Hepatocyte (in vitro differentiated cells): ENCODE data around the gene SLC1A3. TPM values are rescaled to one million over a fixed set of nuclear protein-coding genes. Genes with fewer than 3 reads are reported as not detected.

Source experiments
- DNase-seq: peaks from one replicate; pipeline ENCODE4 v3.0.0-alpha.2; 2016; ENCODE audit warnings: low spot score
- H2AFZ ChIP-seq: fragments of 200-600 bp; sonication (generic); 2 replicates; pipeline ENCODE4 v1.6.0; 2016; ENCODE audit warnings: antibody characterized with exemption, mild to moderate bottlenecking
- H3K27ac ChIP-seq: fragments of 200-600 bp; sonication (generic); 2 replicates; pipeline ENCODE4 v1.5.1; 2016; ENCODE audit warnings: mild to moderate bottlenecking
- H3K27me3 ChIP-seq: fragments of 200-600 bp; sonication (generic); 2 replicates; pipeline ENCODE4 v1.6.1; 2016
- H3K36me3 ChIP-seq: fragments of 200-600 bp; sonication (generic); replicated peaks from 2 replicates; pipeline ENCODE4 v1.5.1; 2016; ENCODE audit warnings: low read depth; ENCODE audit not compliant: insufficient read depth
- H3K4me1 ChIP-seq: fragments of 200-600 bp; sonication (generic); 2 replicates; pipeline ENCODE4 v1.5.1; 2016; ENCODE audit warnings: mild to moderate bottlenecking, moderate library complexity; ENCODE audit not compliant: insufficient read depth
- H3K4me2 ChIP-seq: fragments of 200-600 bp; sonication (generic); 2 replicates; pipeline ENCODE4 v1.6.0; 2016
- H3K4me3 ChIP-seq: fragments of 200-600 bp; sonication (generic); 2 replicates; pipeline ENCODE4 v1.5.1; 2016; ENCODE audit warnings: mild to moderate bottlenecking
- H3K79me2 ChIP-seq: fragments of 200-600 bp; sonication (generic); 2 replicates; pipeline ENCODE4 v1.6.0; 2017; ENCODE audit warnings: mild to moderate bottlenecking
- H3K9me2 ChIP-seq: fragments of 200-600 bp; sonication (generic); replicated peaks from 2 replicates; pipeline ENCODE4 v1.6.0; 2017; ENCODE audit warnings: mild to moderate bottlenecking; ENCODE audit not compliant: insufficient read depth
- H3K9me3 ChIP-seq: fragments of 200-600 bp; sonication (generic); 2 replicates; pipeline ENCODE4 v1.5.1; 2016; ENCODE audit warnings: low read depth, mild to moderate bottlenecking
- H4K20me1 ChIP-seq: fragments of 200-600 bp; sonication (generic); 2 replicates; pipeline ENCODE4 v1.6.0; 2016; ENCODE audit warnings: mild to moderate bottlenecking; ENCODE audit not compliant: insufficient read depth, poor library complexity, severe bottlenecking
- EZH2 ChIP-seq: fragments of 200-600 bp; sonication (generic); IDR thresholded peaks from 2 replicates; pipeline ENCODE4 v1.6.1; 2016; ENCODE audit warnings: antibody characterized with exemption, mild to moderate bottlenecking, borderline replicate concordance
- EZH2phosphoT487 ChIP-seq: fragments of 200-600 bp; sonication (generic); IDR thresholded peaks from one replicate; pipeline ENCODE4 v1.6.1; 2018; ENCODE audit warnings: antibody characterized with exemption, mild to moderate bottlenecking, low read depth, moderate library complexity; ENCODE audit not compliant: unreplicated experiment, severe bottlenecking
- WGBS: methylation state at CpG from one replicate; pipeline ENCODE4 v1.1.6; 2016; ENCODE audit warnings: low lambda C conversion rate; ENCODE audit errors: missing lambda C conversion rate; 5-methylcytosine and 5-hydroxymethylcytosine counted together
- polyA plus RNA-seq: library from polyadenylated mRNA; unstranded; fragments of >200 nt; fragmentation: Nextera tagmentation; extraction: Ambion mirVana; gene quantifications from 2 replicates; pipeline ENCODE4 v1.2.1, GENCODE V29; 2016
- total RNA-seq: library from RNA; depleted of rRNA; stranded (reverse); fragments of >200 nt; gene quantifications from 2 replicates; pipeline ENCODE4 v1.2.3, GENCODE V29; 2014
- TF ChIP-seq, protein P1 (sequence below): fragments of 200-600 bp; sonication (generic); IDR thresholded peaks from 2 replicates; pipeline ENCODE4 v1.5.1; 2016; ENCODE audit warnings: antibody characterized with exemption, mild to moderate bottlenecking; ENCODE audit not compliant: poor library complexity

SLC1A3 gene
- total and polyA plus RNA-seq, 2 experiments from 2014 or later: 32.3 to 42.3 TPM

- Histone ChIP-seq H2AFZ (no peak overlapping the region), H3K9me3 (no peaks in the 10 kb centered on the region), H3K79me2 (no peaks in the 10 kb centered on the region), H4K20me1 (no peaks in the 10 kb centered on the region), H3K4me2 (no peak overlapping the region), H3K27ac (peak overlapping the region; percentile 25), H3K4me3 (no peak overlapping the region), H3K4me1 (peaks cover 21% of the 10 kb centered on the region), H3K27me3 (no peaks in the 10 kb centered on the region), H3K9me2 (no peaks in the 10 kb centered on the region), H3K36me3 (no peaks in the 10 kb centered on the region)
- TF ChIP-seq EZH2: no peak
- TF ChIP-seq, protein P1, sequence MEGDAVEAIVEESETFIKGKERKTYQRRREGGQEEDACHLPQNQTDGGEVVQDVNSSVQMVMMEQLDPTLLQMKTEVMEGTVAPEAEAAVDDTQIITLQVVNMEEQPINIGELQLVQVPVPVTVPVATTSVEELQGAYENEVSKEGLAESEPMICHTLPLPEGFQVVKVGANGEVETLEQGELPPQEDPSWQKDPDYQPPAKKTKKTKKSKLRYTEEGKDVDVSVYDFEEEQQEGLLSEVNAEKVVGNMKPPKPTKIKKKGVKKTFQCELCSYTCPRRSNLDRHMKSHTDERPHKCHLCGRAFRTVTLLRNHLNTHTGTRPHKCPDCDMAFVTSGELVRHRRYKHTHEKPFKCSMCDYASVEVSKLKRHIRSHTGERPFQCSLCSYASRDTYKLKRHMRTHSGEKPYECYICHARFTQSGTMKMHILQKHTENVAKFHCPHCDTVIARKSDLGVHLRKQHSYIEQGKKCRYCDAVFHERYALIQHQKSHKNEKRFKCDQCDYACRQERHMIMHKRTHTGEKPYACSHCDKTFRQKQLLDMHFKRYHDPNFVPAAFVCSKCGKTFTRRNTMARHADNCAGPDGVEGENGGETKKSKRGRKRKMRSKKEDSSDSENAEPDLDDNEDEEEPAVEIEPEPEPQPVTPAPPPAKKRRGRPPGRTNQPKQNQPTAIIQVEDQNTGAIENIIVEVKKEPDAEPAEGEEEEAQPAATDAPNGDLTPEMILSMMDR: no peak
- no peak for TF ChIP-seq EZH2phosphoT487
- 75% methylated on average over 3 of the region's 3 CpGs for WGBS
- DNase-seq: no peak
Observed at GRCh38 chr5:36665628-36666027, 59.2 kb downstream of the SLC1A3 start.

DNA sequence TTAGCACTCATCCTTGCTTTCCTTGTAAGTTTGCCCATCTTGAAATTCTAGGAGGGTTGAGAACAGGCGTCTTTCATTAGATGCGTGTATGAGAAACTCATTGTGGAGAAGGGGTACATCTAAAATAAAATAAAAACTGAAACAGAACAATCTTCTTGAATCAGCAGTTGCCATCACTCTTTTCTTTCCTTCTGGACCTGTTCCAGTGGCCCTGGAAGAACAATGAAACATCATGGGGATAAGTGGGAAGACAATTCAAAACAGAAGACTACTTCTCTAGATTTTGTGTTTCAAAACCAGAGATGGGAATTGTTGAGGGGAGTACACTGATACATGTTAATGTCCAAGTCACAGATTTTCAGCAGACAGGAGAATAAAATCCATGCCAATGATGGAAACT is 59.9 kb downstream of the SLC1A3 start:
- Histone ChIP-seq H3K4me3 (no peak overlapping the region), H3K27ac (peak overlapping the region; percentile 25), H3K9me2 (no peaks in the 10 kb centered on the region), H3K4me1 (peaks cover 18% of the 10 kb centered on the region), H3K9me3 (no peaks in the 10 kb centered on the region), H3K79me2 (no peaks in the 10 kb centered on the region), H3K27me3 (no peaks in the 10 kb centered on the region), H4K20me1 (no peaks in the 10 kb centered on the region), H2AFZ (no peak overlapping the region), H3K4me2 (no peak overlapping the region), H3K36me3 (no peaks in the 10 kb centered on the region)
- 92% methylated on average over 2 of the region's 2 CpGs for WGBS
- TF ChIP-seq EZH2phosphoT487 (no peak), EZH2 (no peak)
- TF ChIP-seq, protein P1: no peak
- DNase-seq: no peak

DNA sequence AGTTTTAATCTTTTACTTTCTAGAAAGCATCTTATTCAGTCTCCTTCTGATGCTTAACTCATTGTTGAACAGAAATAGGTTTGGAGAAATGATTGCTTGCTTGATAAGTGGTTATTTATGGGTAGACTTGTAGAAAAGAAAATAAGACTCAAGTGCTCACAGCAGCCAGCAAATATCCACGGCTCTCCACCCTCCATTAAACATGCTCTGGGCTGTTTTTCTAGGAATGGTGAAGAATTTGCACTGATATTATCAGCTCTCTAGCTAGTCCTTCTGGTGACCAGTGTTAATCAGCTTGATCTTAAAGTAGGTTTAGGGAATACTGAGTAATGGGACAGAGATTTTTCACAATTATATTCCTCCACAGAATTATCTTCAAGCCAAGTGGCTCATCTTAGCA is 60.6 kb downstream of the SLC1A3 start:
- Histone ChIP-seq H3K9me2 (no peaks in the 10 kb centered on the region), H3K79me2 (no peaks in the 10 kb centered on the region), H2AFZ (no peak overlapping the region), H3K27ac (peak overlapping the region; percentile 81), H3K4me2 (peak overlapping the region; percentile 49), H3K27me3 (no peaks in the 10 kb centered on the region), H3K4me1 (peaks cover 18% of the 10 kb centered on the region), H4K20me1 (no peaks in the 10 kb centered on the region), H3K9me3 (no peaks in the 10 kb centered on the region), H3K36me3 (no peaks in the 10 kb centered on the region), H3K4me3 (no peak overlapping the region)
- WGBS: 10% methylated on average over 1 of the region's 1 CpG
- TF ChIP-seq EZH2: no peak
- no peak for TF ChIP-seq EZH2phosphoT487
- TF ChIP-seq, protein P1: no peak
- no peak for DNase-seq

GRCh38 chr5:36667824-36668223 is 61.4 kb downstream of the SLC1A3 start:
- Histone ChIP-seq H2AFZ (no peak overlapping the region), H3K79me2 (no peaks in the 10 kb centered on the region), H3K4me2 (peak overlapping the region; percentile 49), H3K27me3 (no peaks in the 10 kb centered on the region), H3K36me3 (no peaks in the 10 kb centered on the region), H3K9me2 (no peaks in the 10 kb centered on the region), H3K4me3 (no peak overlapping the region), H3K9me3 (no peaks in the 10 kb centered on the region), H3K27ac (peak overlapping the region; percentile 81), H3K4me1 (peaks cover 18% of the 10 kb centered on the region), H4K20me1 (no peaks in the 10 kb centered on the region)
- no peak for TF ChIP-seq EZH2phosphoT487
- TF ChIP-seq EZH2: no peak
- TF ChIP-seq, protein P1: no peak
- 15% methylated on average over 3 of the region's 3 CpGs for WGBS
- DNase-seq: no peak
